Karpas-422 (cell line): ENCODE results near the gene PCSK6. TPM values are rescaled to one million over a fixed set of nuclear protein-coding genes. Genes with fewer than 3 reads are reported as not detected.

Source experiments
- DNase-seq: peaks from one replicate; pipeline ENCODE4 v3.0.0-alpha.2; 2015
- H2AFZ ChIP-seq: fragments of 200-600 bp; sonication (generic); 2 replicates; pipeline ENCODE4 v1.6.1; 2014; ENCODE audit warnings: antibody characterized with exemption, low read length, mixed read lengths
- H3K27ac ChIP-seq: fragments of 200-600 bp; sonication (generic); 2 replicates; pipeline ENCODE4 v1.5.1; 2014; ENCODE audit warnings: mild to moderate bottlenecking, low read length, moderate library complexity
- H3K27me3 ChIP-seq: fragments of 200-600 bp; sonication (generic); 2 replicates; pipeline ENCODE4 v1.6.1; 2014; ENCODE audit warnings: low read length, mixed read lengths
- H3K36me3 ChIP-seq: fragments of 200-600 bp; sonication (generic); 2 replicates; pipeline ENCODE4 v1.6.1; 2014; ENCODE audit warnings: low read length, mixed read lengths; ENCODE audit not compliant: insufficient read depth
- H3K4me1 ChIP-seq: fragments of 200-600 bp; sonication (generic); 2 replicates; pipeline ENCODE4 v1.6.1; 2014; ENCODE audit warnings: mild to moderate bottlenecking, low read length, mixed read lengths
- H3K4me2 ChIP-seq: fragments of 200-600 bp; sonication (generic); 2 replicates; pipeline ENCODE4 v1.6.1; 2014; ENCODE audit warnings: low read length, low read depth, mild to moderate bottlenecking; ENCODE audit not compliant: poor library complexity, severe bottlenecking
- H3K4me3 ChIP-seq: fragments of 200-600 bp; sonication (generic); 2 replicates; pipeline ENCODE4 v1.5.1; 2014; ENCODE audit warnings: mild to moderate bottlenecking, antibody characterized with exemption, low read length, mixed read lengths
- H3K79me2 ChIP-seq: fragments of 200-600 bp; sonication (generic); 2 replicates; pipeline ENCODE4 v1.6.1; 2014; ENCODE audit warnings: mild to moderate bottlenecking, low read length, mixed read lengths
- H3K9ac ChIP-seq: fragments of 200-600 bp; sonication (generic); 2 replicates; pipeline ENCODE4 v1.6.0; 2014; ENCODE audit warnings: low read length
- H3K9me2 ChIP-seq: fragments of 200-600 bp; sonication (generic), shearing (Covaris generic); replicated peaks from 2 replicates; pipeline ENCODE4 v1.6.0; 2014; ENCODE audit warnings: mild to moderate bottlenecking, low read length, moderate library complexity; ENCODE audit not compliant: insufficient read depth
- H3K9me3 ChIP-seq: fragments of 300-700, 200-600 bp; sonication (generic); 2 replicates; pipeline ENCODE4 v1.6.1; 2014; ENCODE audit warnings: low read length, mixed read lengths
- H4K20me1 ChIP-seq: fragments of 200-600 bp; sonication (generic); 2 replicates; pipeline ENCODE4 v1.6.1; 2014; ENCODE audit warnings: mild to moderate bottlenecking, antibody characterized with exemption, low read length, low read depth; ENCODE audit not compliant: insufficient read depth
- total RNA-seq: library from RNA; depleted of rRNA; stranded (reverse); fragments of >200 nt; shearing (Covaris generic); gene quantifications from 2 replicates; pipeline ENCODE4 v1.2.3, GENCODE V29; 2014; ENCODE audit warnings: low replicate concordance

Gene PCSK6
- total RNA-seq, 1 experiment from 2014 or later, result 0.19 TPM

DNA sequence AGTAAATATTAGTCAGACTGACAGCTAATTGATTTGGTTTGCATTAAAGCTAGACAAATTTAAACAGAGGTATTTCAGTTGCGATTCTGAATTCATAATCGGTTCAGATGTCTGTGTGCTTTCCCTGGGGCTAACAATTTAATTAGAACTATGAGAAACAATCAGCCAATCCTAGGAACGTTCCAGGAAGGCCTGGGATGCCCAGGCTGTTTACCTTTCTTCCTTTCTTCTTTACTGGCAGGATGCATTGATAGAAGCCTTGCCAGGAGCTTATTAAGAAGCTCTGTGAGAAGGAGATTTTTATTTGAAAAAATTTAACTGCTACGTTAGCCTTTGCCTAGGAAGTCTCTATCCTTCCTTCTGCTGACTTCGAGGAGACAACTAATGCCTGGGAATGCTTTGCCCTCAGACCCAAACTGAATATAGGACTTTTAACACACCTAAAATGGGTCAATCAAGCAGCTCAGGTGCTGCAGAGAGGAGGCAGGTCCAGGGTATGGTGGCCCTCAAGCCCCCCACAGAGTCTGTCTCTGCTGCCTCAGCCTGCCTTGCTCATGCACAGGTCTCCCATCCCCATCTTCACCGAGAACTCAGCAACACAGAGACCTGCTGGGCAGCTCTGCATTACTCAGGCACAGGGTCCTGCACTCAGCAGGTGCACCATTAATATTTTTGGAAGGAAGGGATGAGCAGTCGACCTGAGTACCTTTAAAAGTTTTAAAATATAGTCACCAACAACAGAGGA lies 48.5 kb downstream of the PCSK6 start:
- no peaks in the 10 kb centered on the region for H4K20me1 ChIP-seq
- DNase-seq, result no peak
- H3K79me2 ChIP-seq, result no peaks in the 10 kb centered on the region
- no peaks in the 10 kb centered on the region for H3K27me3 ChIP-seq
- no peak overlapping the region for H2AFZ ChIP-seq
- H3K4me2 ChIP-seq, result no peak overlapping the region
- H3K9me2 ChIP-seq, result no peaks in the 10 kb centered on the region
- no peak overlapping the region for H3K27ac ChIP-seq
- H3K4me1 ChIP-seq, result no peaks in the 10 kb centered on the region
- H3K36me3 ChIP-seq, result no peaks in the 10 kb centered on the region
- H3K4me3 ChIP-seq, result no peak overlapping the region
- H3K9ac ChIP-seq, result no peak overlapping the region
- H3K9me3 ChIP-seq, result no peaks in the 10 kb centered on the region

DNA sequence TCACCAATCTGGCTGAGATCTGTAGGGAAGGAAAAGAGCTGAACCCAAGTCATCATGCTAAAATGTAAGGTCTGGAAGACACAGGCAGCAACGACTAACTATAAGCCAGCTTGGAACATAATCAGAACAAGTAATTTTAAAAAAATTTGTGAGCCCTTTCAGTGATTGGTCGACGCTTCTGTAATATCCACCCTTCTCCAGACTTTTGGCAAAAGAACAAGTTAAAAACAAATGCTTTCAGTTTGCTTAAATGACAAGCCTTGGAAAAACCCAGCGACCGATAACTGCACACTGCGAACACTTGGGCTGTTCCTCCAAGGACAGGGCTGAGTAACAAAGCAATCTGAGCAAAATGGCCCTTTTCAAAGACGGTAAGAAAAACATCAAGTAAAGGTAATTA lies 49.6 kb downstream of the PCSK6 start:
- H3K27ac ChIP-seq, result no peak overlapping the region
- H3K79me2 ChIP-seq, result no peaks in the 10 kb centered on the region
- H4K20me1 ChIP-seq, result no peaks in the 10 kb centered on the region
- no peaks in the 10 kb centered on the region for H3K36me3 ChIP-seq
- no peaks in the 10 kb centered on the region for H3K4me1 ChIP-seq
- no peak overlapping the region for H2AFZ ChIP-seq
- no peak overlapping the region for H3K9ac ChIP-seq
- no peaks in the 10 kb centered on the region for H3K9me3 ChIP-seq
- no peak for DNase-seq
- H3K4me3 ChIP-seq, result no peak overlapping the region
- H3K9me2 ChIP-seq, result no peaks in the 10 kb centered on the region
- H3K27me3 ChIP-seq, result no peaks in the 10 kb centered on the region
- no peak overlapping the region for H3K4me2 ChIP-seq

DNA sequence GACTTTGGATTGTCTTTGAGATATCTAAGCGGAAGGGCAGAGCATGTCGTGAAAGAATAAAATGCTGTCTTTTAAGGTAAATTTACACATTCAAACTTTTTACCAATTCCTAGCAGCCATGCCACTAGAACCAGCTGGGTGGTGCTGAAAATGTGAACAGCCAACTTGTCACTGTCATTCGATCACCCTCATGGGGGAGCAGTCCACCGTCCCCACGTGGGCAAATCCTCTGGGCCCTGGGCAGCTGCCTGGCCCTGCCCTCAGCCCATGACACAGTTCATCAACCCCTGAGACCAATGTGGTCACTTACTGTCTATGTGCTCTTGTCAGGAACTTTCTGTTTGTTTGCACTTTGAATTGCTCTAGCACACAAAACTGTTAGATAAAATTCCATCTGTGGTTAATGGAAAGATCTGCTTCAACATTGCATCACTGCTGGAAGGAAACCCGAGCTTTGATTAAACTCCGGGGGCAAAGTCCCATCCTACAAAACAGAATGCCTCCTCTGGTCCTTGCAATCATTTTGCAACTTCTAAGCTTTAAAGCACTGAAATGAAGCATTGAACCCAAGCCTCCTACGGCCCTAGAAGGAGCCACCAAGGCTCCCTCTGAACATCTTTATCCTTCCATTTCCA lies 50.1 kb downstream of the PCSK6 start:
- Histone ChIP-seq H3K9me3 (no peaks in the 10 kb centered on the region), H3K4me2 (no peak overlapping the region), H3K4me1 (no peaks in the 10 kb centered on the region), H3K4me3 (no peak overlapping the region), H2AFZ (no peak overlapping the region), H3K36me3 (no peaks in the 10 kb centered on the region), H4K20me1 (no peaks in the 10 kb centered on the region), H3K9me2 (no peaks in the 10 kb centered on the region), H3K79me2 (no peaks in the 10 kb centered on the region), H3K27ac (no peak overlapping the region), H3K27me3 (no peaks in the 10 kb centered on the region), H3K9ac (no peak overlapping the region)
- no peak for DNase-seq

- Histone ChIP-seq H3K79me2 (no peaks in the 10 kb centered on the region), H3K27me3 (no peaks in the 10 kb centered on the region), H3K4me1 (no peaks in the 10 kb centered on the region), H3K27ac (no peak overlapping the region), H3K36me3 (no peaks in the 10 kb centered on the region), H4K20me1 (no peaks in the 10 kb centered on the region), H3K9me2 (no peaks in the 10 kb centered on the region), H3K9me3 (no peaks in the 10 kb centered on the region), H3K4me3 (no peak overlapping the region), H2AFZ (no peak overlapping the region), H3K4me2 (no peak overlapping the region), H3K9ac (no peak overlapping the region)
- no peak for DNase-seq
Measured at GRCh38 chr15:101438482-101439284, 50.8 kb downstream of the PCSK6 start.

DNA sequence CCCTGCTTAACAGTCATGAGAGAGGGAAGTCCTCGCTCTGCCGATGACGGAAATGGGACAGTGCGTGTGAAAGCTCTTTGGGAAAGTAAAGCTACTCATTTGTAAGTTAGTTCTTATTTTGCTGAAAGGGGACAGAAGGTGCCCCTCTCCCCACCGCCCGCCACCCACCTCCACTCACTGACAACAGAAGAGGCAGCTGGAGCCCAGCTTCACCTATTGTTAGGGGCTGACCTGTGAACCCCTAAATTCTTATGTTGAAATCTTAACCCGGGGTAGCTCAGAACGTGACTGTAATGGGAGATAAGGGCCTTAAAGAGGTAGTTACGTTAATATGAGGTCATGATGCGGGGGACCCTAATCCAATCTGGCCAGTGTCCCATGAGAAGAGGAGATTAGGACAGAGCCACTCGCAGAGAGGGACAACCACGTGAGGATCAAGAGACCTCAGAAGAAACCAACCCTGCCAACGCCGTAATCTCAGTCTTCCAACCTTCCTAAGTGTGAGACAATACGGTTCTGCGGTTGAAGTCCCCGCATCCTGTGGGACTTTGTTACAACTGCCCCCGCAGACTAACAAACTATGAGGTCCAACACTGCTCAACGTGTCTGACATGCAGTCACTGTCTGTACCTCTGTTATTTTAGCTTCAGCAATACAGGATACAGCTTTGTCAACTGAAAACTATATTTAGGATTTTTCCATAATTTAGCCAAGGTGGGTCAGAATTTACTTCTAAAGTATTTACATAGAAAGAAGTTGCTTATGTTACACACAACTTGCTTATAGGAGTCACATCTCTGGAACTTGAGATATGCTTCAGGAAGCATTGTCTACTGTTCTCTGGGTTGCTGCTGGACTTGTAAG lies 51.7 kb downstream of the PCSK6 start:
- no peaks in the 10 kb centered on the region for H3K27me3 ChIP-seq
- H3K79me2 ChIP-seq, result no peaks in the 10 kb centered on the region
- H3K9me3 ChIP-seq, result no peaks in the 10 kb centered on the region
- no peaks in the 10 kb centered on the region for H4K20me1 ChIP-seq
- H3K36me3 ChIP-seq, result no peaks in the 10 kb centered on the region
- H3K27ac ChIP-seq, result no peak overlapping the region
- no peaks in the 10 kb centered on the region for H3K4me1 ChIP-seq
- no peak overlapping the region for H3K4me3 ChIP-seq
- H3K9ac ChIP-seq, result no peak overlapping the region
- H3K4me2 ChIP-seq, result no peak overlapping the region
- DNase-seq, result no peak
- H3K9me2 ChIP-seq, result no peaks in the 10 kb centered on the region
- no peak overlapping the region for H2AFZ ChIP-seq

DNA sequence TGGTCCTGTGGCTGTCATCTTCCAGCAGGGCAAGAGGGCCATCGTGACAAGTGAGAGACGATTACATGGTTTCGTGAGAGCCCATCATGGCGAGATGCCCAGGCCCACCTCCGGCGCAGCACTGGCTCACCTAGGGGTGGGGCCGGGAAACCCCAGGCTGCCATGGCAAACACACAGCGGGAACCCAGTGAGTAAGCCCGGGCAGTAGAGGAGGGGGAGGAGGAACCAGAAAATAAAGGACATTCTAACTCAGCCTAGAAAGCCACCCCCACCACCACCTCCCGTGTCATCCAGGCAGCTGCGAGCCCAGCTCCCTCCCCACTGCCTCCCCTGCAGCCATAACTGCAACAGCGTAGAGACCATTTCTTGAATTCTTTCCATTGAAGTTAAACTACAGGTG lies 52.3 kb downstream of the PCSK6 start:
- H3K4me3 ChIP-seq, result no peak overlapping the region
- H3K4me2 ChIP-seq, result no peak overlapping the region
- H3K9ac ChIP-seq, result no peak overlapping the region

GRCh38 chr15:101436526-101436925 lies 53.0 kb downstream of the PCSK6 start:
- no peak overlapping the region for H3K4me2 ChIP-seq
- H3K79me2 ChIP-seq, result no peaks in the 10 kb centered on the region
- H4K20me1 ChIP-seq, result no peaks in the 10 kb centered on the region
- H3K4me1 ChIP-seq, result no peaks in the 10 kb centered on the region
- no peak overlapping the region for H3K4me3 ChIP-seq
- no peak for DNase-seq
- H3K9me3 ChIP-seq, result no peaks in the 10 kb centered on the region
- H3K27me3 ChIP-seq, result no peaks in the 10 kb centered on the region
- no peaks in the 10 kb centered on the region for H3K9me2 ChIP-seq
- H2AFZ ChIP-seq, result no peak overlapping the region
- H3K9ac ChIP-seq, result no peak overlapping the region
- no peak overlapping the region for H3K27ac ChIP-seq
- no peaks in the 10 kb centered on the region for H3K36me3 ChIP-seq

More for the DNA sequence above, 52.3 kb downstream of the PCSK6 start:
- Histone ChIP-seq H3K9me3 (no peaks in the 10 kb centered on the region), H3K27ac (no peak overlapping the region), H4K20me1 (no peaks in the 10 kb centered on the region), H2AFZ (no peak overlapping the region), H3K79me2 (no peaks in the 10 kb centered on the region), H3K9me2 (no peaks in the 10 kb centered on the region), H3K27me3 (no peaks in the 10 kb centered on the region), H3K4me1 (no peaks in the 10 kb centered on the region), H3K36me3 (no peaks in the 10 kb centered on the region)
- DNase-seq, result no peak
